GM21515 (cell line): ENCODE results near the gene CNEP1R1.
"Not testable (repeated sequence)": the region's sequence is repeated elsewhere in the genome, so short reads cannot be mapped to it uniquely, and the experiment has no call there.

Experiments used
- ATAC-seq: cut with Tn5 transposase; IDR thresholded peaks from one replicate; pipeline ENCODE4 v1.9.1; 2021; ENCODE audit not compliant: unreplicated experiment

The CNEP1R1 gene, protein sequence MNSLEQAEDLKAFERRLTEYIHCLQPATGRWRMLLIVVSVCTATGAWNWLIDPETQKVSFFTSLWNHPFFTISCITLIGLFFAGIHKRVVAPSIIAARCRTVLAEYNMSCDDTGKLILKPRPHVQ

DNA sequence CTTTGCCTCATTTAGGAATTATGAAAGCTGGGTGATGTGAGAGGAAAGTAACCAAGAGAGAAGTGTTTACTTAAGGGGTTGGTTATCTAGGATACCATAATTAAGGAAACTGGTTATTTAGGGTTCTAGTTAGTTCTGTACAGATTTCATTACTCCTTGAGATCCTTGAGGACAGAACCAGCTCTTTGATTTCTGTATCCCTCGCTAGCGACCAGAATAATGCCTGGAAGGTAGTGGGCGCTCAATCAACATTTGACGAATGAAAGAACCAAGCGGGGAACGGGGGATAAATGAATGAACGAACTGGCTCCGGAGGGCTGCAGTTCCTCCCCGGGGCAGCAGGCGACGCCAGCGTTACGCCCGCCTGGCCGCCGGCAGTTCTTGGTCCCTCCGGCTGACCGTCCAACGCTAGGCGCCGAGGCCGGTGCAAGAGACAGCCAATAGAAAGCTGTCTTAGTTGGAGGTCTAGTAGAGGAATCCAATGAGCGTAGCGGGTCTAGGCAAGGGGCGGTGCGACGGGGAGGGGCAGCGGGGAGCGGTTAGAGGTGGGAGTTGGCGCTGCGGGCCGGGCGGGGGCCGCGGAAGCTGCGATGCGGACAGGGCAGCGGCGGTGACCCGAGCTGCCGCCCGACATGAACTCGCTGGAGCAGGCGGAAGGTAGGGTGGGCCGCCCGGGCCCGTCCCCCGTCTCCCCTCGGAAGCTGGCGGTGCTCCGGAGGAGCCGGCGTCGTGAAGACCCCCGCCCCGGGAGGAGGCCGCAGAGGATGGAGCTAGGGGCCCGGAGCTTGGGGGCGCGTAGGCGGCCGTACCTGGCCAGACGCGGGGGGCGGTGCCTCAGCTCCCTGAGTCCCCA lies at the start of gene CNEP1R1:
Gene CNEP1R1, plus strand, starts transcription at position 542 of the 853 bp plus-strand sequence. Its CDS starts 91 bp downstream, at position 633.
- peak; percentile 98 for ATAC-seq

DNA sequence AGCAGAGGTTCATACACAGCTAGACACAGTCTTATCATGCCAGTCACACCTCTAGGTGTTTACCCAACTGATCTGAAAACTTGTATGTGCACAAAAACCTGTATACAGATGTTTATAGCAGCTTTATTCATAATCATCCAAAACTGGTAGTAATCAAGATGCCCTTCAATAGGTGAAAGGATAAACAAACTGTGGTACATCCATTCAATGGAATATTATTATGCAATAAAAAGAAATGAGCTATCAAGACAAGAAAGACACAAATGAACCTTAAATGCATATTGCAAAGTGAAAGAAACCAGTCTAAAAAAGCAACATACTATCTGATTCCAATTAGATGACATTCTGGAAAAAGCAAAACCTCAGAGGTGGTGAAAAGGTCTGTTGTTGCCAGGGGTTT lies 47.6 kb upstream of the CNEP1R1 start:
- ATAC-seq: no peak

DNA sequence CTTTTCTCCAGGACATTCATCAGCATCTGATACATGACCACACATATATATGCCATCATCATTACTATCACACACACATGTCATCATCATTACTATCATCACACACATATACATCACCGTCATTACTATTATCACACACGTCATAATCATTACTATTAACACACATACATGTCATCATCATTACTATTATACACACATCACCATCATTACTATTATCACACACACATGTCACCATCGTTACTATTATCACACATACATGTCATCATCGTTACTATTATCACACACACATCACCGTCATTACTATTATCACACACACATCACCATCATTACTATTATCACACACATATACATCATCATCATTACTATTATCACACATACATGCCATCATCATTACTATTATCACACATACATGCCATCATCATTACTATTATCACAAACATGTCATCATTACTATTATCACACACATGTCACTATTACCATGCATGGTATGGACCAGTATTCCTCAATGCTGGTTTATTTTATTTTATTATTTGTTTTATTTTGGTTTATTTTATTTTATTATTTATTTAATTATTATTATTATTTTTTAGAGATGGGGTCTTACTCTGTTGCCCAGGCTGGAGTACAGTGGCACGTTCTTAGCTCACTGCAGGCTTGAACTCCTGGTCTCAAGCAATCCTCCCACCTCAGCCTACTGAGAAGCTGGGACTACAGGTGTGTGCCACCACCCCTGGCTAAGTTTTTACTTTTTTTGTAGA lies 46.3 kb upstream of the CNEP1R1 start:
- no peak for ATAC-seq

DNA sequence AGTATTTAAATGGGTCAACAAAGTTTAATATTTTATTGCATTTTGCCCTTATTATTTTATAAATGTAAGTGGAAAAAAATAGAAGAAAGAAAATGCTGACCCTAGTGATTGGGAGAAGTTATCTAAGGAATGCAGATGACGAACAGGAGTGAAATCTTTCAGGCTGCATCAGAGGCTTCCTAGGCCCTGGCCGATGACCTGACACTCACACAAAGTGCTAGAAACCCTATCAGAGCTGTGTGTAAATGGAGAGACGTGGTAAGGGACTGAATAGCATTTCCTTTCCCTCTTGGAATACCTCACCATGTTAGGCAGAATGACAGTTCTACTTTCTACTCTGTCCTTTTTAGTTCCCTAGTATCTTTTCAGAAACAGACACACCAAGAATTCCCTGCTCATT lies 44.9 kb upstream of the CNEP1R1 start:
- no peak for ATAC-seq

DNA sequence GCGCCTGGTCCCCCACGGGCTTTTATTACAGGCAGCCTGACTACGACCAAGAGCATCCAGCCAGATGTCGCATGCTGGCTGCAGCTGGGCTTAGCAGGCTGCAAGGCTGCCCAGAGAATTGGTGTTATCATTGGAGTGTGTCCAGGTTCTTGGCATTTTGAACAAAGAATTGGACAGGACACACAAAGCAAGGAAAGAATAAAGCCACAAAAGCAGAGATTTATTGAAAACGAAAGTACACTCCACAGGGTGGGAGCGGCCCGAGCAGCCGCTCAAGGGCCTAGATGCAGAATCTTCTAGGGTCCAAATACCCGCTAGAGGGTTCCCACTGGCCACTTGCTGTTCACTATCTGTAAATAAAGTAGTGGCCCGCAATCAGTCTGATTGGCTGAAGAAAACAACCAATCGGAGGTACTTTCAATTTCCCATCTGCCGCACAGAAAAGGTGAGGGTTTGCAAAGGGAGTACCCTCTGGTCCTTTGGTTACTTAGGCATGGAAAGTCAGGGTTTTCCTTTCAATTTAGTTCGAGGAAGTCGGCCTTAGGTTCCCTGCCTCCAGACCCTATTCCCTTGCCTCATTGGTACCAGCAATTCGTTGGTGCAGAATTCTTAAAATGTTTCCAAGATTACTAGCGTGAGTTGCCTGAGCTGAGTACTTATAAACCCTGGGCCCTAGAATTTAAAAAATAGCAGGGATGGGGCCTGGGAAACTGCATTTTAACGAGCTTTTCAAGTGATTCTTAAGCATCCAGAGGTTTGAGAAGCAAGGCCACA lies 38.5 kb upstream of the CNEP1R1 start:
- ATAC-seq: no peak

DNA sequence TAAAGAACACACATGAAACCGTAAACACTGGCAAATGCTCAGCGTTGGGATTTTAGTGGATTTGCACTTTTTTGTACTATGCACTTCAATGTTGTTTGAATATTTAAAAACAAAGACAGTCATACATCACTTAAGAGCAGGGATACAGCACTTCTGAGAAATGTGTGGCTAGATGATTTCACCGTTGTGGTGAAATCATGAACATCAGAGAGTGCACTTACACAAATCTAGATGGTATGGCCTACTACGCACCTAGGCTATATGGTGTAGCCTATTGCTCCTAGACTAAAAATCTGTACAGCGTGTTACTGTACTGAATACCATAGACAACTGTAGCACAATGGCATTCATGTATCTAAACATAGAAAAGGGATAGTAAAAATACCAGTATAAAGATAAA lies 37.6 kb upstream of the CNEP1R1 start:
- ATAC-seq: no peak

DNA sequence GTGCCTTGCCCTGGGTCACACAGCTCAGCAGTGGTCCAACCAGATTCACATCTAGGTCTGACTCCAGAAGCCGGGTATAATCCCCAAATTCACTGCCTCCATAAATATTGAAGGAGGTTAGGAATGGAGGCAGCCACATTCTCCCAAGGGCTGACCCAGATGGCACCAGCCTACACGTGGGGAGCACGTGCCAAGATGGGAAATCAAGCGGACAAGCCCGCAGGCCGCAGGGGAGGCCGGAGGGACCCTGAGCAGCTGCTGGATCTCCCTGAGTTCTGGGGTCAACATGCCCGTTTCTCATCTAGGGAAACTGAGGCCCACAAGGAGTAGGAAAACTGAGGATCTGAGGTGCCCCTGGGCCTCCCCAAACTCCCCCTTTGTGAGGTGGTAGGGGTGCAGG lies 32.2 kb upstream of the CNEP1R1 start:
- no peak for ATAC-seq

DNA sequence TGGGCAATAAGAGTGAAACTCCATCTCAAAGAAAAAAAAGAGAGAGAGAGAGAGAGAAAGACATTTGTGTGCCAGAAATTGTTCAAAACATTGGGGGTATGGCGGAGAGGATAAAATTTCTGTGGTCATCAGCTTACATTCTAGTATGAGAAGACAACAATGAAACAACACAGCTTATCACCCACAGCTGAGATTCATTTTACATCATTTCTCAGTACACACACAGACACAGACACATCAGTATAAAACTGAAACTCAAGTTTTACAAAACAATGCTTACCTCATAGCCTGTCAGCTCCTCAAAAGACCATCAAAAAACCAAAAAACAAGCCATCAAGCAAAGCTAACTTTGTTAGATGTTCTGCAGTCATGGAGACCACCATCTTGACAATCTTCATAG lies 31.4 kb upstream of the CNEP1R1 start:
- ATAC-seq: no peak

DNA sequence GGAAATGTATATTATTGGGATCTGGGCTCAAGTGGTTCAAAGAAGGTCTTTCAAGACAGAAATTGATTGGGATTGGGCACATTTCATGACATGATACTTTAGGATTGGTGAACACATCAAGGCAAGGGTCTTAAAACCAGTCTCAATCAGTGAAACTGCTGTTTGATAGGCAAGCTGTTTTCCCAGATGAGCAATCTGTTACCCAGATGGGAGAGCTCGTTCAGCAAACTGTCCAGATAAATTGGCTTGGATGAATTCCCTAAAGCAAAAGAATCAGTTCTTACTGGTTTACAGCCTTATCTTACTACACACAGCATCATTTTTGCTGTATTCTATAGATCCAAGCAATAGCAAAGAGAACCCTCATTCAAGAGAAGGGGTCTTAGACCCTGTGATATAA lies 31.0 kb upstream of the CNEP1R1 start:
- ATAC-seq: no peak

DNA sequence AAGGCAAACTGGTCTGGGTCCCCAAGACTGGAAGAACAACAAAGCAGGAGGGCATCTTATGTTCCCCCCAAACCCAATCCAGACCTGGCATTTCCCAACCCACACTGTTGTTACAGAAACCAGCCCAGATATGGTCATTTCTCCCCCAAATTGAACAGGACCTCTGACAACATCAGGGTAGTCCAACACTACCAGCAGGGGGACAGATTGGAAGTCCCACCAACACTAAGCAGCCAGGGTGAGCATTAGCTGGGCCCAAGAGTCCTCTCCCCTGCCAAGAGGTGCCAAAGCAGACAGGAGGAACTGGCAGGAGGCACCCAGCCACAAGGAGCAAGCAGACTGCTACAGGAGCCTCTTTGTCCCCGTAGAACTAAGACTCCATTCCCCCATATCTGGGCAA lies 29.3 kb upstream of the CNEP1R1 start:
- ATAC-seq: no peak

DNA sequence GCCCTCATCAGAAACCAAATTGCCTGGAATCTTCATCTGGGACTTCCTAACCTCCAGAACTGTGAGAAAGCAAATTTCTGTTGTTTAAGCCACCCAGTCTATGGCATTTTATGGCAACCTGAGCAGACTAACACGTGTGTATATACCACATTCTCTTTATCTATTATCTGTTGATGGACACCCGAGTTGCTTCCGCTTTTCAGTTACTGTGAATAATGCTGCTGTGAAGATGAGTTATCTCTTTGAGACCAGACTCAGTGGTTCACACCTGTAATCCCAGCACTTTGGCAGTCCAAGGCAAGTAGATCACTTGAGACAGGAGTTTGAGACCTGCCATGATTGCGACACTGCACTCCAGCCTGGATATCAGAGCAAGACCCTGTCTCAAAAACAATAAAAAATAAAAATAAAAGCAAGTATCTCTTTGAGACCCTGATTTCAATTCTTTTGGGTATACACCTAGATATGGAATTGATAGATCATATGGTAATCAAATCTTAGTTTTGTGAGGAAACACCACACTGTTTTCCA lies 27.2 kb upstream of the CNEP1R1 start:
- ATAC-seq: no peak

DNA sequence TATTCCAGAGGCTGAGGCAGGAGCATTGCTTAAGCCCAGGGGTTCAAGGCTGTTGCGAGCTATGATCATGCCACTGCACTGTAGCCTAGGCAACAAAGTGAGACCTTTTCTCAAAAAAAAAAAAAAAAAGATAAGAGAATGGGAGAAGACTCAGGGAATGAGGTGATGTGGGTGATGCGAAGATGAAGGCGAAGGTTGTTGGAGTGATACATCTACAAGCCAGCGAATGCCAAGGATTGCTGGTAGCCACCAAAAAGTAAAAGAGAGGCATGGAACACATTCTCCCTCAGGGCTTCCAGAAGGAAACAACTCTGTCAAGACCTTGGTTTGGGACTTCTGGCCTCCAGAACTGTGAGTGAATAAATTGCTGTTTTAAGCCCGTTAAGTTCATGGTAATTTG lies 26.0 kb upstream of the CNEP1R1 start:
- no peak for ATAC-seq

DNA sequence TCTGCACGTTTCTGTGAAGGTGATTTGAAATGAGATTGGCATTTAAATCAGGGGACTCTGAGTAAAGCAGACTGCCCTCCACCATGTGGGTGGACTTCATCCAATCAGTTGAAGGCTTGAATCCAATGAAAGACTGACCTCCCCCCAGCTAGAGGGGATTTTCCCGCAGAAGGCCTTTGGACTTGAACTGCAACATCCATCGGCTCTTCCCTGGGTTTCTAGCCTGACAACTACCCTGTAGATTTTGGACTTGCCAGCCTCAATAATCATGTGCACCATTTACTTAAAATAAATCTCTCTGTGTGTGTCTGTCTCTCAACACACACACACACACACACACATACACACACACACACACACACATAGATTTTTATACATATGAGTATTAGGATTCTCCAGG lies 23.9 kb upstream of the CNEP1R1 start:
- no peak for ATAC-seq

DNA sequence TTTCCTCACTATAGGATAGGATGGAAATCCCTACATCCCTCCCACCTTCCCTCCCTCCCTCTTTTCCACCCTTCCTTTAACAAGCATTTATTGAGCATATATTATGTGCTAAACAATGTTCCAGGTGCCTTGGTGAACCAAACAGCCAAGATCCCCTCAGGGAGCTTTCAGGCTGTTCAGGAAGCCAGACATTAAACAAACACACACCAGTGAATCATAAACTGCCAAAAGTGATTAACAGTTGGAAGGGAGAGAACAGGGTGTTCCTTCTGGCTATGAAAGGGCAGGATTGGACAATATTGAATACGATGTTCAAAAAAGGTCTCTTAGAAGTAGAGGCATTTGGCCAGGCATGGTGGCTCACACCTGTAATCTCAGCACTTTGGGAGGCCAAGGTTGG lies 22.8 kb upstream of the CNEP1R1 start:
- no peak for ATAC-seq

DNA sequence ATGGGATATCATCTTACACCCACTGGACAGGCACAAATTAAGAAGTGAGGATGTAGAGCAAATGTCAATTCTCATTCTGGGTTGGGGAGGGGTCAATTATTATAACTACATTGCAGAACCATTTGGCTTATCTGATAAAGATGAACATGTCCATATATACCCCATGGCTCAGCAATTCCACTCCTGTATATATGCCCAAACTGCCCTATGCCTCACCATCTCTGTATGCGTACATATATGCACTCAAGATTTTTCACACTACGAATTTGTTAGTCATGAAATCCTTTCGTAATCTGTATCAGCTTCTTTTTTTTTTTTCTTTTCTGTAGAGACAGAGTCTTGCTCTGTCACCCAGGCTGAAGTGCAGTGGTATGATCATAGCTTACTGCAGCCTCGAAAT lies 20.8 kb upstream of the CNEP1R1 start:
- no peak for ATAC-seq

DNA sequence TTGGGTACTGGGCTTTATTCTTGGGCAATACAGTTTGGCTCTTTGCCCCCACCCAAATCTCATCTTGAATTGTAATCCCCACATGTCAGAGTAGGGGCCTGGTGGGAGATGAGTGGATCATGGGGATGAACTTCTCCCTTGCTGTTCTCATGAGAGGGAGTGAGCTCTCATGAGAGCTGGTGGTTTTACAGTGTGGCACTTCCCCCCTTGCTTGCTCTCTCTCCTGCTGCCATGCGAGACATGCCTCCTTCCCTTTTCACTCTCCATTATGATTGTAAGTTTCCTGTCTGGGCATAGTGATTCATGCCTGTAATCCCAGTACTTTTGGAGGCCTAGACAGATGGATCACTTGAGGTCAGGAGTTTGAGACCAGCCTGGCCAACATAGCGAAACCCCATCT lies 18.1 kb upstream of the CNEP1R1 start:
- no peak for ATAC-seq

DNA sequence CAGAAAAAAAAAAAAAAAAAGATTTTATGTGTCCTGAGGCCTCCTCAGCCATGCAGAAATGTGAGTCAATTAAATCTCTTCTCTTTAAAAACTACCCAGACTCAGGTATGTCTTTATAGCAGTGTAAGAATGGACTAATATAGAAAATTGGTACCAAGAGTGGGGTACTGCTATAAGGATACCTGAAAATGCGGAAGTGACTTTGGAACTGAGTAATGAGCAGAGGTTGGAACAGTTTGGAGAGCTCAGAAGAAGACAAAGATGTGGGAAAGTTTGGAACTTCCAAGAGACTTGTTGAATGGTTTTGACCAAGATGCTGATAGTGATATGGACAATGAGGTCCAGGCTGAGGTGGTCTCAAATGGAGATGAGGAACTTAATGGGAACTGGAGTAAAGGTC lies 17.3 kb upstream of the CNEP1R1 start:
- ATAC-seq: no peak

DNA sequence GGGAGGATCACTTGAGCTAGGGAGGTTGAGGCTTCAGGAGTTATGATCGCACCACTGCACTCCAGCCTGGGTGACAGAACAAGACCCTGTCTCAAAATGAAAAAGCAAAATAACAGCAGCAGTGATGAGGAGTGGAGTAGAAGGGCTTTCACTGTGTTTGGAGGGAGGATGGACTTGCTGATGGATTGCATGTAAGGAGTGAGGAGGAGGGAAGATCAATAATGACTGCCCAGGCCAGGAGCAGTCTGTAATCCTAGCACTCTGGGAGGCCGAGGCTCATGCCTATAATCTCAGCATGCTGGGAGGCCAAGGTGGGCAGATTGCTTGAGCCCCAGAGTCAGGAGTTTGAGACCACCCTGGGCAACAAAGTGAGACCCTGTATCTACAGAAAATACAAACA lies 14.8 kb upstream of the CNEP1R1 start:
- ATAC-seq: no peak

DNA sequence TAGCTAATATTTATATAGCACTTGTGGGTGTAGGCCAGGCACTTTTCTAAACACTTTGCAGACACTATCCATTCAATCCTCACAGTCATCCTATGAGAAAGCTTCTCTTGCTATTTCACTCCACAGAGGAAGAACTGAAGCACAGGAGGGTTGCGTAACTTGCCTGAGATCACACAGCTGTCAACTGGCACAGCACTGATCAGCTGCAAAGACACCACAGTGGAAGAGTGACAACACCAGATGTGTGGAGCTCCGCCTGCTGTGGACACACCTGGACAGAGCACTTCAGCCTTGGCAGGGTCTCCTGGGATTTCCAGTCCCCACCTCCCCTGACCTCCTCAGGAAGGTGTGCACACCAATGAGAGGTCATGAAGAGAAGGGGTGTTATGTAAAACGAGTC lies 13.3 kb upstream of the CNEP1R1 start:
- ATAC-seq: no peak

DNA sequence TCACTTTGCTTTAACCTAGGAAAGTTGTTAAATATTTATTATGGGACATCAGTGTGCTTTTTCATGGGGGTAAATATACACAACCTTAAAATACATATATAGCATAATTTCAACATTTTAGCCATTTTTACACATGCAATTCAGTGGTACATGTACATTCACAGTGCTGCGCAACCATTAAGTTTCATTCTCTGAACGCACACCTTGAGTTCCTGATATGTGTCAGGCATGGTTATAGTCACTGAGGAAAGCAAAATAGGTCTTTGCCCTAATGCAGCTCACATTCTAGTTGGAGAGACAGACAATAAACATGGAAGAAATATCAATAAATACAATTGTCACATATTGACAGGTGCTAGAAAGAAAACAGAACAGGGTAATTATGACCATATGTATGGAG lies 12.8 kb upstream of the CNEP1R1 start:
- ATAC-seq: no peak

DNA sequence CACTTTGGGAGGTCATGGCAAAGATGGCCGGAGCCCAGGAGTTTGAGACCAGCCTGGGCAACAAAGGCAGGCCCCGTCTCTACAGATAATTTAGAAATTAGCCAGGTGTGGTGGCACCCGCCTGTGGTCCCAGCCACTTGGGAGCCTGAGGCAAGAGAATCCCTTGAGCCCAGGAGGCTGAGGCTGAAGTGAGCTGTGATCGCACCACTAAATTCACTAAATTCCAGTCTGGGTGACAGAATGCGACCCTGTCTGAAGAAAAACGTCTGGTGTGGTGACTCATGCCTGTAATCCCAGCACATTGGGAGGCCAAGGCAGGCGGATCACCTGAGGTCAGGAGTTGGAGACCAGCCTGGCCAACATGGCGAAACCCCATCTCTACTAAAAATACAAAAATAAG lies 10.8 kb upstream of the CNEP1R1 start:
- ATAC-seq: not testable (repeated sequence)
